H1 (cell line): ENCODE results near the gene CD96. TPM values are rescaled to one million over a fixed set of nuclear protein-coding genes. Genes with fewer than 3 reads are reported as not detected.

Experiments used
- CTCF ChIA-PET: fragments of 300-600 bp; sonication (Branson Sonifier 250); formaldehyde crosslinking; loops from one replicate; lab custom pipeline; 2021; ENCODE audit not compliant: partially characterized antibody; lab: Charles Lee
- POLR2A ChIA-PET: fragments of 300-600 bp; sonication (Branson Sonifier 250); formaldehyde crosslinking; loops from one replicate; lab custom pipeline; 2021; ENCODE audit warnings: inconsistent platforms; ENCODE audit not compliant: partially characterized antibody; lab: Charles Lee
- DNase-seq, 2 experiments: peaks; one replicate each; pipeline versions ENCODE4 v3.0.0 to v3.0.0-alpha.2; 2010 to 2022; ENCODE audit warnings: low spot score in 2 of 2, low read depth in 1 of 2, mixed read lengths in 1 of 2
- FAIRE-seq: peaks from 2 replicates; lab custom pipeline; 2011; peaks lifted over from hg19 to GRCh38; lab: Jason Lieb, UNC
- H2AFZ ChIP-seq: 2 replicates; pipeline ENCODE4 v1.8.1; 2012; ENCODE audit warnings: low read length, inconsistent platforms
- H2AK5ac ChIP-seq: 2 replicates; pipeline ENCODE4 v1.6.1; 2013; ENCODE audit warnings: low read depth, low read length
- H2BK120ac ChIP-seq: replicated peaks from 2 replicates; pipeline ENCODE3; 2013; ENCODE audit warnings: low read depth, low read length, inconsistent platforms
- H2BK12ac ChIP-seq: 2 replicates; pipeline ENCODE4 v1.6.1; 2013; ENCODE audit warnings: low read depth, low read length
- H2BK15ac ChIP-seq: 2 replicates; pipeline ENCODE4 v1.6.1; 2013; ENCODE audit warnings: low read length
- H2BK20ac ChIP-seq: 2 replicates; pipeline ENCODE4 v1.6.1; 2013; ENCODE audit warnings: low read length
- H2BK5ac ChIP-seq: 2 replicates; pipeline ENCODE4 v1.6.1; 2013; ENCODE audit warnings: low read depth, low read length
- H3K14ac ChIP-seq: 2 replicates; pipeline ENCODE4 v1.6.1; 2013; ENCODE audit warnings: inconsistent platforms; ENCODE audit not compliant: insufficient read length
- H3K18ac ChIP-seq: 2 replicates; pipeline ENCODE4 v1.6.1; 2013; ENCODE audit warnings: low read length; ENCODE audit errors: extremely low read depth
- H3K23ac ChIP-seq: 2 replicates; pipeline ENCODE4 v1.6.1; 2013; ENCODE audit warnings: inconsistent platforms; ENCODE audit not compliant: insufficient read length
- H3K23me2 ChIP-seq: 2 replicates; pipeline ENCODE4 v1.6.1; 2013; ENCODE audit warnings: low read depth, low read length
- H3K27ac ChIP-seq: 2 replicates; pipeline ENCODE4 v1.6.1; 2011; ENCODE audit warnings: low read depth, low read length, inconsistent platforms
- H3K27me3 ChIP-seq, 4 experiments: replicated peaks in 1 of 4; 1 replicate in 1 of 4; 2 replicates in 3 of 4; pipeline versions ENCODE4 v1.6.1 to v1.8.1; 2011 to 2013; ENCODE audit warnings: low read length in 3 of 4, mild to moderate bottlenecking in 3 of 4, inconsistent platforms in 2 of 4, mixed read lengths in 2 of 4, moderate library complexity in 1 of 4; ENCODE audit not compliant: control insufficient read depth in 3 of 4, insufficient read depth in 3 of 4; ENCODE audit errors: extremely low read depth in 1 of 4
- H3K36me3 ChIP-seq, 4 experiments: 2 replicates each; pipeline versions ENCODE4 v1.6.1 to v1.8.1; 2011 to 2013; ENCODE audit warnings: mild to moderate bottlenecking in 4 of 4, low read length in 3 of 4, moderate library complexity in 2 of 4, control low read depth in 1 of 4, inconsistent platforms in 1 of 4; ENCODE audit not compliant: insufficient read depth in 4 of 4, control insufficient read depth in 2 of 4
- H3K4ac ChIP-seq: replicated peaks from 2 replicates; pipeline ENCODE3; 2013; ENCODE audit warnings: low read length, low read depth, mixed read lengths, inconsistent platforms; ENCODE audit not compliant: insufficient read length
- H3K4me1 ChIP-seq, 4 experiments: replicated peaks in 1 of 4; 1 replicate in 1 of 4; 2 replicates in 3 of 4; pipeline versions ENCODE4 v1.6.1 to v1.8.1; 2011 to 2013; ENCODE audit warnings: low read length in 3 of 4, inconsistent platforms in 2 of 4, mixed read lengths in 1 of 4; ENCODE audit not compliant: insufficient read depth in 4 of 4, control insufficient read depth in 3 of 4
- H3K4me2 ChIP-seq, 2 experiments: 2 replicates each; pipeline versions ENCODE4 v1.6.1 to v1.8.1; 2011 to 2013; ENCODE audit warnings: low read depth in 2 of 2, low read length in 2 of 2, control low read depth in 1 of 2, inconsistent platforms in 1 of 2, mild to moderate bottlenecking in 1 of 2; ENCODE audit not compliant: insufficient read depth in 1 of 2
- H3K4me3 ChIP-seq, 4 experiments: fragments of 200-600, 300-600 bp in 1 of 4; sonication (generic), shearing (Covaris generic), sonication (Bioruptor Twin) in 1 of 4; 2 replicates each; pipeline versions ENCODE4 v1.5.1 to v1.8.1; 2011 to 2016; ENCODE audit warnings: low read length in 4 of 4, low read depth in 3 of 4, control low read depth in 2 of 4, inconsistent platforms in 2 of 4, mild to moderate bottlenecking in 2 of 4, mixed read lengths in 1 of 4, moderate library complexity in 1 of 4; ENCODE audit not compliant: insufficient read depth in 2 of 4; ENCODE audit errors: extremely low read depth in 1 of 4
- H3K56ac ChIP-seq: replicated peaks from 2 replicates; pipeline ENCODE3; 2013; ENCODE audit warnings: low read depth, mild to moderate bottlenecking, mixed read lengths, low read length, inconsistent platforms; ENCODE audit not compliant: insufficient read length
- H3K79me1 ChIP-seq: 2 replicates; pipeline ENCODE4 v1.6.1; 2013; ENCODE audit warnings: low read depth, low read length, control low read depth
- H3K79me2 ChIP-seq, 2 experiments: 2 replicates each; pipeline versions ENCODE4 v1.6.1 to v1.8.1; 2012 to 2013; ENCODE audit warnings: low read length in 2 of 2, mild to moderate bottlenecking in 2 of 2, inconsistent platforms in 1 of 2; ENCODE audit not compliant: insufficient read depth in 2 of 2, control insufficient read depth in 1 of 2
- H3K9ac ChIP-seq, 4 experiments: replicated peaks in 1 of 4; 1 replicate in 1 of 4; 2 replicates in 3 of 4; pipeline versions ENCODE4 v1.6.1 to v1.8.1; 2011 to 2013; ENCODE audit warnings: low read depth in 3 of 4, low read length in 3 of 4, control low read depth in 2 of 4, mild to moderate bottlenecking in 2 of 4, moderate library complexity in 2 of 4, inconsistent platforms in 1 of 4; ENCODE audit errors: extremely low read depth in 1 of 4
- H3K9me3 ChIP-seq, 2 experiments: 2 replicates each; pipeline versions ENCODE4 v1.6.1 to v1.8.1; 2012 to 2013; ENCODE audit warnings: mild to moderate bottlenecking in 2 of 2, moderate library complexity in 2 of 2, control low read depth in 1 of 2, inconsistent platforms in 1 of 2, low read depth in 1 of 2, low read length in 1 of 2, mixed read lengths in 1 of 2; ENCODE audit not compliant: insufficient read depth in 2 of 2
- H4K20me1 ChIP-seq, 2 experiments: replicated peaks in 1 of 2; 2 replicates each; pipeline versions ENCODE3 to v1.8.1; 2011 to 2013; ENCODE audit warnings: inconsistent platforms in 2 of 2, low read length in 2 of 2, mild to moderate bottlenecking in 1 of 2; ENCODE audit not compliant: insufficient read depth in 2 of 2, control insufficient read depth in 1 of 2
- H4K5ac ChIP-seq: 2 replicates; pipeline ENCODE4 v1.6.1; 2013; ENCODE audit warnings: low read length, low read depth, mixed read lengths, inconsistent platforms; ENCODE audit not compliant: insufficient read length
- H4K8ac ChIP-seq: 2 replicates; pipeline ENCODE4 v1.8.0; 2013; ENCODE audit warnings: mild to moderate bottlenecking, moderate library complexity, low read length, inconsistent platforms; ENCODE audit not compliant: insufficient read depth; ENCODE audit errors: extremely low read depth
- H4K91ac ChIP-seq: replicated peaks from 2 replicates; pipeline ENCODE3; 2013; ENCODE audit warnings: low read length, mixed read lengths, inconsistent platforms; ENCODE audit not compliant: insufficient read length
- BACH1 ChIP-seq: IDR thresholded peaks from 2 replicates; pipeline ENCODE4 v1.6.1; 2012; ENCODE audit warnings: low read length, improper control_type of control experiment
- BCL11A ChIP-seq, 2 experiments: IDR thresholded peaks; one replicate each; pipeline ENCODE4 v1.6.1; 2011; ENCODE audit warnings: low read depth in 2 of 2, low read length in 2 of 2, mild to moderate bottlenecking in 2 of 2
- CHD2 ChIP-seq: IDR thresholded peaks from 2 replicates; pipeline ENCODE4 v1.6.1; 2012; ENCODE audit warnings: low read length, improper control_type of control experiment
- EP300 ChIP-seq, 2 experiments: IDR thresholded peaks; 1 replicate in 1 of 2; 2 replicates in 1 of 2; pipeline ENCODE4 v1.6.1; 2011 to 2012; ENCODE audit warnings: low read depth in 2 of 2, low read length in 2 of 2, mild to moderate bottlenecking in 2 of 2, borderline replicate concordance in 1 of 2, inconsistent platforms in 1 of 2, moderate library complexity in 1 of 2
- GABPA ChIP-seq: IDR thresholded peaks from 2 replicates; pipeline ENCODE4 v1.6.1; 2011; ENCODE audit warnings: mild to moderate bottlenecking, low read length, moderate library complexity, borderline replicate concordance; ENCODE audit not compliant: insufficient read depth
- KDM4A ChIP-seq: IDR thresholded peaks from one replicate; pipeline ENCODE4 v1.7.1; 2012; ENCODE audit warnings: low read depth, mild to moderate bottlenecking, moderate library complexity, low read length, inconsistent platforms; ENCODE audit not compliant: severe bottlenecking
- KDM5A ChIP-seq: fragments of 200-600 bp; IDR thresholded peaks from 2 replicates; pipeline ENCODE4 v1.7.1; 2012; ENCODE audit warnings: mild to moderate bottlenecking, low read length, inconsistent platforms, mixed read lengths
- POU5F1 ChIP-seq: IDR thresholded peaks from 2 replicates; pipeline ENCODE4 v1.6.1; 2011; ENCODE audit warnings: low read depth, mild to moderate bottlenecking, low read length, moderate library complexity
- TAF7 ChIP-seq: optimal IDR thresholded peaks from 2 replicates; pipeline ENCODE3; 2011; ENCODE audit warnings: low read depth, mild to moderate bottlenecking, inconsistent platforms, low read length, moderate library complexity, borderline replicate concordance
- WGBS, 2 experiments: shearing (Covaris generic) in 1 of 2; methylation state at CpG; one replicate each; pipeline versions ENCODE4 v1.1.6 to v1.1.7; 2013 to 2015; ENCODE audit warnings: low lambda C conversion rate in 2 of 2, mixed read lengths in 2 of 2, inconsistent platforms in 1 of 2, low coverage in 1 of 2, missing lambda C conversion rate in 1 of 2; ENCODE audit not compliant: insufficient replicate concordance in 2 of 2, insufficient coverage in 1 of 2, insufficient read length in 1 of 2; ENCODE audit errors: extremely low coverage in 1 of 2, missing lambda C conversion rate in 1 of 2; 5-methylcytosine and 5-hydroxymethylcytosine counted together
- polyA plus RNA-seq, 7 experiments: library from polyadenylated mRNA; depleted of rRNA in 3 of 7; stranded (reverse) in 5 of 7; unstranded in 2 of 7; fragments of >200 nt in 5 of 7; fragments of 200-250 nt in 2 of 7; gene quantifications; 1 replicate in 5 of 7; 2 replicates in 1 of 7; 4 replicates in 1 of 7; pipeline versions ENCODE4 v1.2.1 to v1.2.3, GENCODE V29; 2011 to 2013; ENCODE audit warnings: missing spikeins in 2 of 7, mixed read lengths in 2 of 7
- total RNA-seq: library from RNA; stranded (reverse); fragmentation: NEBNext Ultra II Directional; extraction: Animal tissue kit (Norgen Biotek cat#: 25700); gene quantifications from 2 replicates; pipeline ENCODE4 v1.2.1, GENCODE V29; 2021
- TF ChIP-seq, protein P1 (sequence below), 3 experiments: IDR thresholded peaks; 1 replicate in 2 of 3; 2 replicates in 1 of 3; pipeline versions ENCODE4 v1.5.1 to v1.6.1; 2011; ENCODE audit warnings: low read length in 3 of 3, mild to moderate bottlenecking in 3 of 3, inconsistent platforms in 2 of 3, low read depth in 1 of 3, moderate library complexity in 1 of 3; ENCODE audit not compliant: insufficient read depth in 1 of 3; ENCODE audit errors: control extremely low read depth in 1 of 3
- TF ChIP-seq, protein P2 (sequence below): IDR thresholded peaks from 2 replicates; pipeline ENCODE4 v1.6.1; 2011; ENCODE audit warnings: low read length, improper control_type of control experiment

CD96 gene
- total and polyA plus RNA-seq, 2 of the 8 experiments (the other 6 are each of a cell fraction or from before 2014, with no cell fraction given): not detected

DNA sequence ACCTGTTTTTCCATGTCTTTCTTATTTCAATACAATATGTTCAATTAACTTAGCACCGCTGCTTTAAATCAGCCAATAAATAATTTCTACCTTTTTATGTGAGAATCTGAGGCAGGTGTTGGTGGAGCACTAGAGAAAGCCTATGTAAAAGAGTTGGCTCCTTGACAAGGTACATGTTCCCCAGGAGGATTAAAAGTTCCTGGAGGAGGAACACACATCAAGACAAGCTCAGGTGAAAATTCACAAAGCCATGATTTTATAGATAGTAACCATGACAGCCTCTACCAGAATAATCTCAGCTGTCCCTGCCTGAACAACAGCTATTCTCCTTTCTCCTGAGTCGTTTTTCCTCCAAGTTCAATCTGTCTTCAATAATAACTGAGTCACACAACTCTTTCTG lies 56.6 kb downstream of the CD96 start:
- Histone ChIP-seq H3K56ac (no peak overlapping the region), H3K36me3 (no peaks in the 10 kb centered on the region), H3K23ac (no peak overlapping the region), H3K9ac (no peak overlapping the region), H2BK120ac (no peak overlapping the region), H4K5ac (no peak overlapping the region), H2AFZ (no peak overlapping the region), H3K27ac (no peak overlapping the region), H3K79me2 (no peaks in the 10 kb centered on the region), H3K4me1 (no peaks in the 10 kb centered on the region), H3K9me3 (no peaks in the 10 kb centered on the region), H3K14ac (no peak overlapping the region), H3K4me3 (no peak overlapping the region), H2BK20ac (no peak overlapping the region), H4K91ac (no peak overlapping the region), H2BK12ac (no peak overlapping the region), H2BK5ac (no peak overlapping the region), H3K18ac (no peak overlapping the region), H2BK15ac (no peak overlapping the region), H3K27me3 (no peaks in the 10 kb centered on the region), H4K8ac (no peak overlapping the region), H3K4me2 (no peak overlapping the region), H3K79me1 (no peaks in the 10 kb centered on the region), H2AK5ac (no peak overlapping the region), H3K23me2 (no peaks in the 10 kb centered on the region), H4K20me1 (no peaks in the 10 kb centered on the region), H3K4ac (no peak overlapping the region)
- WGBS, 2 experiments: 92% methylated on average over 2 of the region's 2 CpGs; no CpG with 5 or more reads in 1 of the 2 experiments
- ChIA-PET CTCF (no interaction called here), POLR2A (no interaction called here)
- no peak for FAIRE-seq
- DNase-seq: no peak
- TF ChIP-seq GABPA: no peak
- TF ChIP-seq, protein P1, sequence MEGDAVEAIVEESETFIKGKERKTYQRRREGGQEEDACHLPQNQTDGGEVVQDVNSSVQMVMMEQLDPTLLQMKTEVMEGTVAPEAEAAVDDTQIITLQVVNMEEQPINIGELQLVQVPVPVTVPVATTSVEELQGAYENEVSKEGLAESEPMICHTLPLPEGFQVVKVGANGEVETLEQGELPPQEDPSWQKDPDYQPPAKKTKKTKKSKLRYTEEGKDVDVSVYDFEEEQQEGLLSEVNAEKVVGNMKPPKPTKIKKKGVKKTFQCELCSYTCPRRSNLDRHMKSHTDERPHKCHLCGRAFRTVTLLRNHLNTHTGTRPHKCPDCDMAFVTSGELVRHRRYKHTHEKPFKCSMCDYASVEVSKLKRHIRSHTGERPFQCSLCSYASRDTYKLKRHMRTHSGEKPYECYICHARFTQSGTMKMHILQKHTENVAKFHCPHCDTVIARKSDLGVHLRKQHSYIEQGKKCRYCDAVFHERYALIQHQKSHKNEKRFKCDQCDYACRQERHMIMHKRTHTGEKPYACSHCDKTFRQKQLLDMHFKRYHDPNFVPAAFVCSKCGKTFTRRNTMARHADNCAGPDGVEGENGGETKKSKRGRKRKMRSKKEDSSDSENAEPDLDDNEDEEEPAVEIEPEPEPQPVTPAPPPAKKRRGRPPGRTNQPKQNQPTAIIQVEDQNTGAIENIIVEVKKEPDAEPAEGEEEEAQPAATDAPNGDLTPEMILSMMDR (IDR thresholded peaks at IDR 0.05; ENCODE audit: control extremely low read depth in 1 of 3, insufficient read depth in 1 of 3, low read depth in 1 of 3, low read length in 3 of 3): no peak
- TF ChIP-seq BCL11A (IDR thresholded peaks at IDR 0.05; ENCODE audit: low read depth in 2 of 2, low read length in 2 of 2): no peak
- no peak for TF ChIP-seq KDM4A
- TF ChIP-seq BACH1: no peak
- no peak for TF ChIP-seq EP300 (IDR thresholded peaks at IDR 0.05; ENCODE audit: borderline replicate concordance in 1 of 2, low read depth in 2 of 2, low read length in 2 of 2)
- TF ChIP-seq KDM5A: no peak
- TF ChIP-seq TAF7: no peak
- TF ChIP-seq CHD2: no peak
- TF ChIP-seq, protein P2, sequence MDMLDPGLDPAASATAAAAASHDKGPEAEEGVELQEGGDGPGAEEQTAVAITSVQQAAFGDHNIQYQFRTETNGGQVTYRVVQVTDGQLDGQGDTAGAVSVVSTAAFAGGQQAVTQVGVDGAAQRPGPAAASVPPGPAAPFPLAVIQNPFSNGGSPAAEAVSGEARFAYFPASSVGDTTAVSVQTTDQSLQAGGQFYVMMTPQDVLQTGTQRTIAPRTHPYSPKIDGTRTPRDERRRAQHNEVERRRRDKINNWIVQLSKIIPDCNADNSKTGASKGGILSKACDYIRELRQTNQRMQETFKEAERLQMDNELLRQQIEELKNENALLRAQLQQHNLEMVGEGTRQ: no peak
- no peak for TF ChIP-seq POU5F1
